NCI-H460 (cell line): ENCODE results near the gene NLRP13. TPM values are rescaled to one million over a fixed set of nuclear protein-coding genes. Genes with fewer than 3 reads are reported as not detected.
"Not testable (repeated sequence)": the region's sequence is repeated elsewhere in the genome, so short reads cannot be mapped to it uniquely, and the experiment has no call there.

ENCODE experiments used
- DNase-seq: peaks from one replicate; pipeline ENCODE4 v3.0.0-alpha.2; 2016; ENCODE audit warnings: low read depth; ENCODE audit errors: extremely low read depth
- polyA plus RNA-seq: library from polyadenylated mRNA; depleted of rRNA; stranded (reverse); fragments of >200 nt; gene quantifications from 2 replicates; pipeline ENCODE4 v1.2.3, GENCODE V29; 2014; cell fraction: nucleus; rRNA removed
- total RNA-seq: library from RNA; depleted of rRNA; stranded (reverse); fragments of >200 nt; shearing (Covaris generic); gene quantifications from 2 replicates; pipeline ENCODE4 v1.2.3, GENCODE V29; 2014; rRNA removed

NLRP13 gene, protein sequence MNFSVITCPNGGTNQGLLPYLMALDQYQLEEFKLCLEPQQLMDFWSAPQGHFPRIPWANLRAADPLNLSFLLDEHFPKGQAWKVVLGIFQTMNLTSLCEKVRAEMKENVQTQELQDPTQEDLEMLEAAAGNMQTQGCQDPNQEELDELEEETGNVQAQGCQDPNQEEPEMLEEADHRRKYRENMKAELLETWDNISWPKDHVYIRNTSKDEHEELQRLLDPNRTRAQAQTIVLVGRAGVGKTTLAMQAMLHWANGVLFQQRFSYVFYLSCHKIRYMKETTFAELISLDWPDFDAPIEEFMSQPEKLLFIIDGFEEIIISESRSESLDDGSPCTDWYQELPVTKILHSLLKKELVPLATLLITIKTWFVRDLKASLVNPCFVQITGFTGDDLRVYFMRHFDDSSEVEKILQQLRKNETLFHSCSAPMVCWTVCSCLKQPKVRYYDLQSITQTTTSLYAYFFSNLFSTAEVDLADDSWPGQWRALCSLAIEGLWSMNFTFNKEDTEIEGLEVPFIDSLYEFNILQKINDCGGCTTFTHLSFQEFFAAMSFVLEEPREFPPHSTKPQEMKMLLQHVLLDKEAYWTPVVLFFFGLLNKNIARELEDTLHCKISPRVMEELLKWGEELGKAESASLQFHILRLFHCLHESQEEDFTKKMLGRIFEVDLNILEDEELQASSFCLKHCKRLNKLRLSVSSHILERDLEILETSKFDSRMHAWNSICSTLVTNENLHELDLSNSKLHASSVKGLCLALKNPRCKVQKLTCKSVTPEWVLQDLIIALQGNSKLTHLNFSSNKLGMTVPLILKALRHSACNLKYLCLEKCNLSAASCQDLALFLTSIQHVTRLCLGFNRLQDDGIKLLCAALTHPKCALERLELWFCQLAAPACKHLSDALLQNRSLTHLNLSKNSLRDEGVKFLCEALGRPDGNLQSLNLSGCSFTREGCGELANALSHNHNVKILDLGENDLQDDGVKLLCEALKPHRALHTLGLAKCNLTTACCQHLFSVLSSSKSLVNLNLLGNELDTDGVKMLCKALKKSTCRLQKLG
- not detected in 2 replicates for total RNA-seq
- not detected in 2 replicates for polyA plus RNA-seq

- no peak for DNase-seq
Observed at GRCh38 chr19:55931936-55932386, at the start of gene NLRP13. NLRP13 (minus strand) TSS chr19:55932336; CDS start chr19:55932311, 25 bp downstream.

GRCh38 chr19:55980415-55980814 is 48.3 kb upstream of the NLRP13 start:
- DNase-seq: no peak

GRCh38 chr19:55973982-55974381 is 41.8 kb upstream of the NLRP13 start:
- DNase-seq: no peak

- DNase-seq: no peak
Observed at GRCh38 chr19:55962186-55962585, 30.1 kb upstream of the NLRP13 start.

DNA sequence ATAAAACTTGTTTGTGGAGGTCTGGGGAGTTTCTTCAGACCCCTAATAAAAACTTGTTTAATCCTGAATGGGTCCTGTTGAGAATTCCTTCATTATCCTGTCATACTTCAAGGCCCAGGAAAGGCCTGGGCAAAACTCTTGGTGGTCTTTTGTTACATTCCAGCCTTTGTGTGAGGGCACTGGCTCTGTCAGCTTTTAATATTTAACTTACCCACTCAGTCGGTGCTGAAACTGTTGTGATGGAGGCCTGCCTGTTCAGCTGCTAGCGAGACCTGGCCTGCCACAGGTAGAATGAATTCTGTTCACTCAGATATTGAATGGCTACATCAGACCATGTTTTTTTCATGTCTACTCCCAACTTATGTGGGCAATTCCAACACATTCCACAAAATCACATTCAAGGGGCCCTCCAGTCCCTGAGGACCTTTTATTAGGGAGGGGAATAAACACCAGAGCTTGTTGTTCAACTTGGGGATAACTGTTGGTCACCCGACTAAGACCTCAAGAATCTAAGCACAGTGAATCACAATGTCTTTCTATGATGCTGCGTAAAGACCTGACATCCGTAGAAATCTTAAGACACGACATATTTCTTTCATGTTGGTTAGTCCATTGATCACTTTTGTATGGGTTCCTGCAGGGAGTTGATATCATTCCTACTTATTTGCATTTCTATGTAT is 28.0 kb upstream of the NLRP13 start:
- DNase-seq: no peak

DNA sequence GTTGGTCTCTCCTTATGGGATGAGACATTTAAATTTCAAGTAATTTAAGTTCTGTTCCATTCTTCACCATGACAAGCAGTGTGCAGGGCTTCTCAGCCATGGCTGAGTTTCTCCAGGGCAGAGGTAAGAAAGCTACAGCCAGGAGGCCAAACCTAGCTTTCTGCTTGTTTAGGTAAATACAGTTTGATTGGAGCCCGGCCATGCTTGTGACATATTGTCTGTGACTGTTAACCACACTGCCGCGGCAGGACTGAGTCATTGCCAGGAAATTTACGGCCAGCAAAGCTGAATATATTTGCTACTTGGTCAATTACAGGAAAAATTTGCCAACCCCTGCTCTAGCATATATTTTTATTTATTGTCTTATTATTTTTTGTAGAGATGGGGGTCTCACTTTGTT is 26.2 kb upstream of the NLRP13 start:
- no peak for DNase-seq

- no peak for DNase-seq
Observed at GRCh38 chr19:55956431-55956830, 24.3 kb upstream of the NLRP13 start.

- DNase-seq: not testable (repeated sequence)
Observed at GRCh38 chr19:55950566-55950965, 18.4 kb upstream of the NLRP13 start.

GRCh38 chr19:55947532-55947931 is 15.4 kb upstream of the NLRP13 start, which contains the start of gene NLRP8:
NLRP8 (plus strand) TSS chr19:55947832.
- DNase-seq: no peak

- no peak for DNase-seq
Observed at GRCh38 chr19:55940306-55940705, 8.2 kb upstream of the NLRP13 start.

DNA sequence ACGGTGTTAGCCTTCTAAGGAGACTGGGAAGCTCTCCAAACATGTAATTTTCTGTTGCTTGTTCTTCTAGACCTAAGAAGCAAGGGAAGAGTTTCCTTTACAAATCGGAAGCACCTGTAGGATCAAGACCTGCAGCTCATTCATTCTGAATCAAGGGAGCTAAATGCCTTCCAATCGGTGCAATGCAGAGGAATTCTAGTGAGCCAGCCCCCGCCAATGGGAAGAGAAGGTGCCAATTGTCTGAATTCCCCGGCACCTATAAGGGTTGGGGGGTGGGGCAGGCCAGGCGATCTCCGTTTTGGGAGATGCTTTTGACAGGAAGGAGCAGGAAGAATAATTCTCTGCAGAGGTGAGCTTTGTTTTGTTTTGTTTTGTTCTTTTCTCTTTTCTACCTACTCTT is 7.1 kb upstream of the NLRP13 start:
- DNase-seq: no peak

DNA sequence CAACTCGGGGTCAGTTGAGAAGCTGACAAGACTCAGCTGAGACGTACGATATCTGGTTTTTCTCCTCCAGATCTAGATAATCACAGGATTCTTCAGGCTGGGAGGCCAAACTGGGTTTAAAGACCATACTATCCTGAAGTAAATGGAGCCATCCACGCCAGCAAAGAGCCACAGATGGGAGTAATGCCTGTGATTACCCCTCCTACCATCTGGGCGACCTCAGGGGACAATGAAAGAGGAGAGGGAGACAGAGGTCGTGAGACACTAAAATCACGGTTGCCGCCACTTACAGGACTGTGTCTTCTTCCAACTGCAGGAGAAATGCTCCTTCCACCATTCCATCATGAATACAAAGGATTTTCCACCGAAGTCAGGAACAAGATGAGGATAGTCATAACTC is 3.1 kb upstream of the NLRP13 start:
- no peak for DNase-seq

DNA sequence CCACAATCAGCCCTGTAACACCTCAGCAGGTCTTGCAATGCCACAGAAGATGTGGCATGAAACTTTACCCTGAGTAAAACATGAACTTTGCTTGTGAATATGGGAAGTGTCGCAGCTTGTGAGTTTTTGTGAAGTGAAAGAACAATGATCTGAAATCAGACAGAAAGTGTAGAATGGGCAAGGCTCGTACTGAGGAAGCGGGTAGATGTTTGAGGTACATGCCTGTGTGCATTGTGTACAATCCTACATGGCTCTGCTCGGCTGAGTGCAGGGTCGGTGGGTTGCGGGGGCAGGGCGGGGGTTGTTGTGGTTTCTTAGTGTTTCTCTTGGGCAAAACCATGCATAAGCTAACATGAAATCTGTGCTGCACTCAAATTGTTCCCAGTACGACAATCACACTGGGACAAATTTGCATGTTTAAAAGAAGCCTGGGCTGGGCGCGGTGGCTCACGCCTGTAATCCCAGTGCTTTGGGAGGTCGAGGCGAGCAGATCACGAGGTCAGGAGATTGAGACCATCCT is 1.1 kb downstream of the NLRP13 start:
- DNase-seq: no peak

DNA sequence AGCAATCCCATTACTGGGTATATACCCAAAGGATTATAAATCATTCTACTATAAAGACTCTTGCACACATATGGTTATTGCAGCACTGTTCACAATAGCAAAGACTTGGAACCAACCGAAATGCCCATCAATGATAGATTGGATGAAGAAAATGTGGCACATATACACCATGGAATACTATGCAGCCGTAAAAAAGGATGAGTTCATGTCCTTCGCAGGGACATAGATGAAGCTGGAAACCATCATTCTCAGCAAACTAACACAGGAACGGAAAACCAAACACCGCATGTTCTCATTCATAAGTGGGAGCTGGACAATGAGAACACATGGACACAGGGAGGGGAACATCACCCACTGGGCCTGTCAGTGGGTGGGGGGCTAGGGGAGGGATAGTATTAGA is 2.9 kb downstream of the NLRP13 start:
- not testable (repeated sequence) for DNase-seq

DNA sequence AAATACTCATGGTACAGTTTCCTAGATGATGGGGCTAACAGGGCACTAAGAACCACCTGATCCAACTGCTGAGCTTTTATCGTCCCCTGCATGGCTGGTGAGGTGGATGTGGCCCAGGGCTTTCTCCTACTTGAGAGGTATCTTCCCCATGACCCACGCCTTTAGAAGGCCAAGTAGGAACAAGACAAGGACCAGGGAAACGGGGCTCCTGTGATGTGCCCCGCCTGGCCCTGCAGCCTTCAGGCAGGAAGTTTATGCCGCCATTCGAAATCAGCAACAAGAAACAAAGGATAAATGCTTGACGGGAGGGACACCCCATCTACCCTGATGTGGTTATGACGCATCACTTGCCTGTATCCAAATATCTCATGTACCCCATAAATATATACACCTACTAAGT is 4.1 kb downstream of the NLRP13 start:
- no peak for DNase-seq

DNA sequence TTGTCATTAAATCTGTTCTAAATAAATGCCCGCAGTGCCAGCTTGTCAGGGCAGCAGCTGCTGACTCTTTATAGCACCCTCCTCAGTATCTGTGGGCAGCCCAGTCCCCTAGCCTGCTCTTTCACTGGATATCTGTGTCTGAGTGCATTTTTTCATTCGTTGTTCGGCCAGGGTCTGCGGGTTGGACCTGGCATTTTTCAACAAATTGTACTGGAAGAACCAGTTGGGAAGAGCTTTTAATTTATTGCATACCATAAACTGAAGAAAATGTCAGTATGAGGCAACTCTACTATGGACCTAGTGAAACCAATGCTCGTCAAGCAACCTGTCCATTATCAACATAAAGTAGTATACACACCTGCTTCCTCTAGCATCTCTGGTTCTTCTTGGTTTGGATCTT is 8.6 kb downstream of the NLRP13 start:
- no peak for DNase-seq

GRCh38 chr19:55913643-55914268 is 18.4 kb downstream of the NLRP13 start:
- DNase-seq: peak; percentile 6

DNA sequence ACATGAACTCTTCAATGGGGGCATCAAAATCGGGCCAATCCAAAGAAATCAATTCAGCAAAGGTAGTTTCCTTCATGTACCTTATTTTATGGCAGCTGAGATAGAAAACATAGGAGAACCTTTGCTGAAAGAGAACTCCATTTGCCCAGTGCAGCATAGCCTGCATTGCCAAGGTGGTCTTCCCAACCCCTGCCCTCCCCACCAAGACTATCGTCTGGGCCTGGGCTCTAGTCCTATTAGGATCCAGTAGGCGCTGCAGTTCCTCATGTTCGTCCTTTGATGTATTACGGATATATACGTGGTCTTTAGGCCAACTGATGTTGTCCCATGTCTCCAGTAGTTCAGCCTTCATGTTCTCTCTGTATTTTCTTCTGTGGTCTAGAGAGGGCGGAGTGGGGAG is 19.2 kb downstream of the NLRP13 start:
- DNase-seq: no peak

DNA sequence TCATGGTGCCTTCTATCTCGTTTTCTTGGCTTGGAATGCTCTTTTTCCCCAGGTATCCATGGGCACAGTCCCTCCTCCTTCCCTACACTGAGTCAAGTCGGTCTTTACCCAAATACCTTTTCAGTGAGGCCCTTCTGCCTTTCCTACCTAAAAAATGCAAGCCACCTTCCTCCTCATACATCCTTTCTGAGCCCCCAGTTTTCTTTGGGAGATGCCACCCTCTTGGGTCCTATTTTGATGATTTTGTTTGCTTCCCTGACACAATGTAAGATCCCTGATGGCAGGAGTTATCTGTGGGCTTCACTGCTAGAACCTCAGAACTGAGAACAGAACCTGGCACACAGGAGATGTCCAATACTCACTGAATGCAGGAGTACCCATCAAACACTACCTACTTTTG is 22.3 kb downstream of the NLRP13 start:
- no peak for DNase-seq

DNA sequence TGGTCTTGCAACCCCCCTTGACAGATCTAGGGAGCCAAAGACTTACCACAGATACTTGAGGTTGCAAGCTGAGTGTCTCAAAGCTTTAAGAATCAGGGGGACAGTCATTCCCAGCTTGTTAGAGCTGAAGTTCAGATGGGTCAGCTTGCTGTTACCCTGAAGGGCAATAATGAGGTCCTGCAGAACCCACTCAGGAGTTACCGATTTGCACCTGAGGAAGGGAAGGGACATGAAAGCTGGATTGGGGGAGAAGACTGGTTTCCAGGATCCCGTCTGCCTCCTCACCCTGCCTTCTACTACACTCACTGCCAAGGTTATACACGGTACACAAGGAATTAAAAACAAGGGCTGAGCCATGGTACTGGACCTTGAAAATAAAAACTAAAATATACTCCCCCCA is 24.4 kb downstream of the NLRP13 start:
- no peak for DNase-seq
